ENCODE data around the gene FNIP2.
"Not testable (repeated sequence)": the region's sequence is repeated elsewhere in the genome, so short reads cannot be mapped to it uniquely, and the experiment has no call there.

The FNIP2 gene

DNA sequence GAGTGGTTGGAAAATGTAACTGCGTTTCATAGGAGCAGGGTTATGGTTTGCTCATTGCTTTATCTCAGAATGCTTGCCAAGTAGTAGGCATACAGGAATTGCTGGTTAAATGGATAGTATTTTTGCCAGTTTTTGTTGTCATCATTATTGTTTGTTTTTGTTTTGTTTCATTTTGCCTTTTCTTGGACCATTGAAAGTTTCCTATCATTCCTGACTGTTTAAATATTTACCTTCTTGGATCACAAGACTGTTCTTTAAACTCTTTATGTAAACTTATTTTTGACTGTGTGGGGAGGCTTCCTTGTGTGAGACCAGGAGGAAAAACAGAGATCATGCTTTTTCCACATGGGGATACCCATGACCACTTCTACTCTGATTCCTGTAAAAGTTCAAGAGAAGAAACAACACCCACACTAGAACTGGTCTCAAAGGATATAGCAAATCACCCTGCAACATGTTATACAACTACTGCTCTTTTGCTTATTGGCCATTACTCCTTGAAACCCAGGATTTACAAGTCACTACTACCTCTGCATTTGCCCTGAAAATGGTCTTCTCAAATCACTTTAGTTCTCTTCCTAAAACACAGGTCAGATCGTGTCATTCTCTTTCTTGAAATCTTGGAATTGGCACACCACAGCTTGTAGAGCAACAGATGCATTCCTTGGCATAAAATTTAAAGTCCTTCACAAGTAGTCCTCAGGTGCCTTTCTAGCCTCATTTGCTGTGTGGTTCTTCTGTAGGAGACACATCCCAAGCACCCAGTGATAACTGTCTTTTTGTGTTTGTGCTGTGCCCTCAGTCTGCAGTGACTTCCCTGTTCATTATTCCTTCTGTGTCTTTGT lies 51.3 kb downstream of the FNIP2 start:
- H3K27me3 Mint-ChIP-seq: no peaks in the 10 kb centered on the region
- H3K36me3 Mint-ChIP-seq (ENCODE audit: low read depth): peaks cover 35% of the 10 kb centered on the region
- H3K4me1 Mint-ChIP-seq (ENCODE audit: low read depth): peaks cover 83% of the 10 kb centered on the region
- intact Hi-C loops (cut with micrococcal nuclease): loop anchor here (5.0 kb wide), 1 partner anchor 43 kb away; no protein-coding TSS in a partner anchor
- no peak overlapping the region for H3K4me3 Mint-ChIP-seq
- no peaks in the 10 kb centered on the region for H3K9me3 Mint-ChIP-seq
- peak overlapping the region; percentile 83 for H3K27ac Mint-ChIP-seq

DNA sequence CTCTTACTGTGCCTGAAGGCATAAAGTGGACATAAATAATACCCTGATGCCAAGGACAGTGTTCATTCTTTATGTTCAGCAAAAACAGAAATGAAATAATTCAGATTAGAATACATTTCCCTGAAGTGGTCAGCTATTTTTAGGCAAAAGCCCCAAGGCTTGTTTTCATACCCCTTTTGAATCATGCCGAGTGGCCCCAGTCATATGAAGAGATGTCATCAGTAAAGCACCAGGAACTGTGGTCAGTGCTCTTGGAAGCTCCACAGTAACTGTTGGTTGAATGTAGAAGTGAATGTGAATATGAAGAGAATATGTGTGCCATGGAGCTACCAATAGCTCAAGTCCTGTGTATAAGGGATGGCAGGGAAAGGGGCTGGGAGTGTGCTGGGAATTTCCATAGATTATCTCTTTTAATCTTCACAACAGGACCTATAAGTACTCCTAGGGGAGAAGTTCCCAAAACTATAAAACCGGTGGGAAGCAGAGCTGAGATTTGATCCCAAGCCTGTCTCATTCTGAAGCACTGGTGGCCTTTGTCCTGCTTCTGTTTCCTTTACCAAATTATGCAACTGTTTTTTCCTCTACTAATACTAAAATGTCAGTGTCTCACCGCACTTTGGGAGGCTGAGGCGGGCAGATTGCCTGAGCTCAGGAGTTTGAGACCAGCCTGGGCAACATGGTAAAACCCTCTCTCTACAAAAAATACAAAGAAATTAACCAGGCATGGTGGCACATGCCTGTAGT lies 52.6 kb downstream of the FNIP2 start:
- Mint-ChIP-seq H3K9me3 (no peaks in the 10 kb centered on the region), H3K4me3 (peak overlapping the region; percentile 17), H3K4me1 (ENCODE audit: low read depth) (peaks cover 89% of the 10 kb centered on the region), H3K36me3 (ENCODE audit: low read depth) (peaks cover 42% of the 10 kb centered on the region), H3K27me3 (no peaks in the 10 kb centered on the region), H3K27ac (peak overlapping the region; percentile 83)
- intact Hi-C loops (cut with micrococcal nuclease): loop anchor here (5.0 kb wide), 1 partner anchor 44 kb away; no protein-coding TSS in a partner anchor

DNA sequence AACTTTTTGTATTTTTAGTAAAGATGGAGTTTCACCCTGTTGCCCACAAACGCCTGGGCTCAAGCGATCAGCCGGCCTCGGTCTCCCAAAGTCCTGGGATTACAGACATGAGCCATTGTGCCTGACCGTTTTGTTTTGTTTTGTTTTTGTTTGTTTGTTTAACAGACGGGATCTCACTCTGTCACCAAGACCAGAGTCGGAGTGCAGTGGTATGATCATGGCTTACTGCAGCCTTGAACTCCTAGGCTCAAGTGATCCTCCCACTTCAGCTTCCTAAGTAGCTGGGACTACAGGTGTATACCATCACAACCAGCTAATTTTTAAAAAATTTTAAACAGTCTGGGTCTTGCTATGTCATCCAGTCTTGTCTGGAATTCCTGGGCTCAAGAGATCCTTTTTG lies 53.5 kb downstream of the FNIP2 start:
- Mint-ChIP-seq H3K36me3 (ENCODE audit: low read depth) (peaks cover 51% of the 10 kb centered on the region), H3K4me3 (no peak overlapping the region), H3K4me1 (ENCODE audit: low read depth) (peaks cover 88% of the 10 kb centered on the region), H3K9me3 (no peaks in the 10 kb centered on the region), H3K27ac (peak overlapping the region; percentile 83), H3K27me3 (no peaks in the 10 kb centered on the region)
- intact Hi-C loops (cut with micrococcal nuclease): loop anchor here (5.0 kb wide), 1 partner anchor 45 kb away; no protein-coding TSS in a partner anchor

DNA sequence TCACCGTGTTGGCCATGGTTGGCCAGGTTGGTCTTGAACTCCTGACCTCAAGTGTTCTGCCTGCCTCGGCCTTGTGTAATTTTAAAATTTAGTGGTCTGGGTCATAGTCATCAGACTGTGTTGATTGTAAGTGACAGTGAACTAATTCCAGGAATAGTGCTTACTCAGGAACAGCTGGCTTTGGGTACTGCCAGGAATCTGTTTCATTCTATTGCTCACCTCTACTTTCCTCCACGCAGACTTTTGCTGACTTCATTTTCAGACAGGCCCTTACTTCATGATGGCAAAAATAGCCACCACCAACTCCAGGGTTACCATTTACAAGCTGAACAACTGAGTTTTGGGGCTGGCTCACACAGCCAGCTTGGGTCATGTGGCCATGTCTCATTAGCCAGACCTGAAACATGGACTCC lies 54.6 kb downstream of the FNIP2 start:
- peaks cover 77% of the 10 kb centered on the region for H3K4me1 Mint-ChIP-seq (ENCODE audit: low read depth)

DNA sequence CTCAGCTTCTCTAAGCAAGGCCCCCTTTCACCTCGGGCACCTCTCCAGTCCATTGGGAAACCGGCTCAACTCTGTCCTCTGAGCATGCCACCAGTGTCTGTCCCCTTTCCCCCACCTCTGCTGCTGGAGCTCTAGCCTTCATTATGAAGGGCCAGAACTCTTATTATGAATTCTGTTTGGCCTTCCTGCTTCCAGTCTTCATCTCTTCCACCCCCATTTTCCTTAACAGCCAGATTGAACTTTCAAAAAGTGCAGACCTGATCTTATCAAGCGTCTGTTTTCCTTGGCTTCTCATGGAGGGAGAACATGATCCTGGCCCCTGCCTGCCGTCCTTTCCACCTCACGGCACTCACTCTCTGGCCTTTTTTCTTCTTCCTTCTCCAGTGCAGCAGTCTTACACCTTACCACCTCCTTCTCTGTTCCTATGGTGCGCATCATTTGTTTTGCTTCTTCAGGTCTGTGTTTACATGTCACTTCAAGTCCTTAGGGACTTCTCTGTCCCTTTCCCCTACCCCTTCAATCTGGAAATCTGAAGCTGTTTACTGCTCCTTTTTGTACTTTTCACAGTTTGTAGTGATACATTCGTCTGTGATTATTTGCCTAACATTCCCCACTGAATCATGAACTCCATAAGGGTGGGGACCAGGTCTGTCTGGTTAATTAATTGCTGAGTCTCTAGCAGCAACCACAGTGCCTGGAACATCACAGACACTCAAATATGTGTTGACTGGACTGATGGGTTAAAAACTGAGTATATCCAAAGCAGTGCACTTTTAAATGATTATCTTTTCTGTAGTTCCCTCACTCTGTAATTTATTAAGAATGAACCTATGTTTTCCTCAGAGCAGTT lies 55.8 kb downstream of the FNIP2 start:
- peak overlapping the region; percentile 62 for H3K27ac Mint-ChIP-seq
- intact Hi-C loops (cut with micrococcal nuclease): loop anchor here (5.0 kb wide), 1 partner anchor 47 kb away; no protein-coding TSS in a partner anchor
- peaks cover 74% of the 10 kb centered on the region for H3K36me3 Mint-ChIP-seq (ENCODE audit: low read depth)
- H3K9me3 Mint-ChIP-seq: no peaks in the 10 kb centered on the region
- no peaks in the 10 kb centered on the region for H3K27me3 Mint-ChIP-seq
- no peak overlapping the region for H3K4me3 Mint-ChIP-seq
- H3K4me1 Mint-ChIP-seq (ENCODE audit: low read depth): peaks cover 76% of the 10 kb centered on the region

More for the DNA sequence above, 54.6 kb downstream of the FNIP2 start:
- intact Hi-C loops (cut with micrococcal nuclease): loop anchor here (5.0 kb wide), 1 partner anchor 46 kb away; no protein-coding TSS in a partner anchor
- no peak overlapping the region for H3K4me3 Mint-ChIP-seq
- H3K27me3 Mint-ChIP-seq: no peaks in the 10 kb centered on the region
- H3K27ac Mint-ChIP-seq: no peak overlapping the region
- no peaks in the 10 kb centered on the region for H3K9me3 Mint-ChIP-seq
- peaks cover 62% of the 10 kb centered on the region for H3K36me3 Mint-ChIP-seq (ENCODE audit: low read depth)

DNA sequence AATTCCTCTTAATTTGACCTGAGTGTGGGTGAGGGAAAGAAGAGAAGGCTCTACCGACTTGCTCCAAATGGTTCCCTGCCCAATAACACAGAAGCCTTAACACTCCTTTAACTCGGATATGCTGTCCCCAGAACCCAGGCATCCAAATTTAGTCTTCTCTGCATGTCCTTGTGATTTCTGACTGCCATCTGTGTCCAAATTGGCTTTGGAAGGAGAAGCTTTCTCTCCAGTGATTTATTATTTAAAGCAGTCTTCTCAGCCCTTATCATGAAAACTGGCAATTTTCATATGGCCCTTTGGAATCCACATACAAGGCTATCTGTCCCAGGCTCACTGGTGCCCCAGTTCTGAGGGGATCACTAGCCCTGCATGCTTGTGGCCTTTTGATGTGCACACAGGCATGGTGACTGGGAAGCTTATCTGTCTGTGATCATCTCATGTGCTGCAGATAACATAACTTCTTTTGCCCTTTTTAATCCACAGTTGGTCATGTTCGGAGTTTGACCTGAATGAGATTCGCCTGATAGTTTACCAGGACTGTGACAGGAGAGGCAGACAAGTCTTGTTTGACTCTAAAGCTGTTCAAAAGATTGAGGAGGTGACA lies 56.7 kb downstream of the FNIP2 start:
- H3K27me3 Mint-ChIP-seq: no peaks in the 10 kb centered on the region
- peaks cover 72% of the 10 kb centered on the region for H3K4me1 Mint-ChIP-seq (ENCODE audit: low read depth)
- H3K9me3 Mint-ChIP-seq: no peaks in the 10 kb centered on the region
- peaks cover 78% of the 10 kb centered on the region for H3K36me3 Mint-ChIP-seq (ENCODE audit: low read depth)
- intact Hi-C loops (cut with micrococcal nuclease): no loop called here
- peak overlapping the region; percentile 62 for H3K27ac Mint-ChIP-seq
- H3K4me3 Mint-ChIP-seq: no peak overlapping the region

DNA sequence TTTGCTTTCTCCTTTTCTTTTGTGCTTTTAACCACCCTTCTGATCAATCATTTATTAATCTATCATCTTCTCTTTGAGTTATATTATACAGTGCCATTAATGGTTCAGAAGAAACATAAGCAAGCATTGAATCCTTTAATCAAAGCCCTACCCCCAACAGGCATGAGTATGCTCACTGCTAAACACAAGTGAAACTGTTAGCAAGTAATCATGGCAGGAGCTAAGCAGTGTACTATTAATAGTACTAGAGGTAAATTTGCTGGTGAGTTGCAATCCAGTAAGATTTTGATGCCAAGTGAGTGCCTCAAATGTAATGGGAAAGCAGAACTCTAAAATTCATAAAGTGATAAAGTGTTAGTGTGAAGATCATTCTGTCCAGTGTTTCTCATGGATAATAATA lies 57.2 kb downstream of the FNIP2 start:
- no peaks in the 10 kb centered on the region for H3K27me3 Mint-ChIP-seq
- H3K4me3 Mint-ChIP-seq: no peak overlapping the region
- no peaks in the 10 kb centered on the region for H3K9me3 Mint-ChIP-seq
- no peak overlapping the region for H3K27ac Mint-ChIP-seq
- intact Hi-C loops (cut with micrococcal nuclease): no loop called here
- H3K4me1 Mint-ChIP-seq (ENCODE audit: low read depth): peaks cover 67% of the 10 kb centered on the region
- H3K36me3 Mint-ChIP-seq (ENCODE audit: low read depth): peaks cover 82% of the 10 kb centered on the region

DNA sequence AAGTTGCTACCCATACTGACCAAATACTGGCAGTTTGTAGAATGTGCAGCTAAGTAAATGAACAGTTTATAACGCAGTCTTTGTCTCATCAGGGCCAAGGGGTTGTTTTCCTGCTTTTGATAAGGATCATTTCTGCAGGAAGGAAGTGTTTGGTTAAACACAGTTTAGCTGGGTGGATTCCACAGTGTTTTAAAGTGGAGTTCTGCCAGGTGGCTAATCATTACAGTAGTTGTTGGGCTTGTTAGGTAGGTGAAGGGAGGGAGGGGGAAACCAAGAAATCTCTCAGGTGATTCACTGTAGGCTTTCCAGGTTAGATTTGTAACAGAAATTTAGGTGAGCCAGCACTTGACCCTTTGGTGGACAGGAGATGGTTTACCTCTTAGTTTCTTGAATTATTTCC lies 58.1 kb downstream of the FNIP2 start:
- H3K4me1 Mint-ChIP-seq (ENCODE audit: low read depth): peaks cover 58% of the 10 kb centered on the region
- no peaks in the 10 kb centered on the region for H3K9me3 Mint-ChIP-seq
- no peaks in the 10 kb centered on the region for H3K27me3 Mint-ChIP-seq
- H3K27ac Mint-ChIP-seq: no peak overlapping the region
- no peak overlapping the region for H3K4me3 Mint-ChIP-seq
- intact Hi-C loops (cut with micrococcal nuclease): no loop called here
- peaks cover 90% of the 10 kb centered on the region for H3K36me3 Mint-ChIP-seq (ENCODE audit: low read depth)

DNA sequence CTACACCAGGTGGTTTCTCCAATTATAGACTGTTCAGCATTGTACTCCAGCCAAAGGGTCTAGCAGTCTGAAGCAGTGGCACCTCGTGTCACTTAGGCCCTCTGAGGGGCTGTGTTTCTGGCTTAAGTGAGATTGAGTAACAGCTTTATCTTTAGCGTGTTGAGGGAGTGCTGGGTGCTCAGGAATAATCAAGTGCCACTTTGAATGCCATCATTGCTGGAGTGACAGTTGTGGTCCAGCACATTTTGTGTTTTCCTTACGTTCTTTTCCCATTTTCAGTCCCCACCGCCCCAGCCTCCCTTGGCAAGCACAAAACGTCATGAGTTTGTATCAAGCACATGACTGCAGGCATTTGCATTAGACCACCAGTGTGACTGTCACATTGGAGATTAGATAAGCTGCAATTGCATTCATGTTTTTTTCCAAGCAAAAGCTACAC lies 58.7 kb downstream of the FNIP2 start:
- intact Hi-C loops (cut with micrococcal nuclease): no loop called here
- H3K9me3 Mint-ChIP-seq: no peaks in the 10 kb centered on the region
- H3K4me1 Mint-ChIP-seq (ENCODE audit: low read depth): peaks cover 53% of the 10 kb centered on the region
- H3K36me3 Mint-ChIP-seq (ENCODE audit: low read depth): peaks cover 89% of the 10 kb centered on the region
- H3K27me3 Mint-ChIP-seq: no peaks in the 10 kb centered on the region
- no peak overlapping the region for H3K27ac Mint-ChIP-seq
- H3K4me3 Mint-ChIP-seq: no peak overlapping the region

DNA sequence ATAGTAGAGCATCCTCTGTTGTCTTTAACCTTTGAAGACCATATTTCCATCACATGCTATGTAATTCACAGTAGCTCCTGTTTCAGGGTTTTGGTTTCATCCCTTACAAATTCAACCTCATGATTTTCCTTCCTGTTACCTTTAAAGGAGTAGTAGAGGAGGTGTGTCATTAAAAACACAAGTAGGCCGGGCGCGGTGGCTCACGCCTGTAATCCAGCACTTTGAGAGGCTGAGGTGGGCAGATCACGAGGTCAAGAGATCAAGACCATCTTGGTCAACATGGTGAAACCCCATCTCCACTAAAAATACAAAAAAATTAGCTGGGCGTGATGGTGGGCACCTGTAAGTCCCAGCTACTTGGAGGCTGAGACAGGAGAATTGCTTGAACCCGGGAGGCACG lies 59.3 kb downstream of the FNIP2 start:
- H3K9me3 Mint-ChIP-seq; H3K4me3 Mint-ChIP-seq; H3K27ac Mint-ChIP-seq; H3K27me3 Mint-ChIP-seq; intact Hi-C loops (cut with micrococcal nuclease): not testable (repeated sequence)
- Mint-ChIP-seq H3K36me3 (ENCODE audit: low read depth) (peaks cover 93% of the 10 kb centered on the region), H3K4me1 (ENCODE audit: low read depth) (peaks cover 52% of the 10 kb centered on the region)

DNA sequence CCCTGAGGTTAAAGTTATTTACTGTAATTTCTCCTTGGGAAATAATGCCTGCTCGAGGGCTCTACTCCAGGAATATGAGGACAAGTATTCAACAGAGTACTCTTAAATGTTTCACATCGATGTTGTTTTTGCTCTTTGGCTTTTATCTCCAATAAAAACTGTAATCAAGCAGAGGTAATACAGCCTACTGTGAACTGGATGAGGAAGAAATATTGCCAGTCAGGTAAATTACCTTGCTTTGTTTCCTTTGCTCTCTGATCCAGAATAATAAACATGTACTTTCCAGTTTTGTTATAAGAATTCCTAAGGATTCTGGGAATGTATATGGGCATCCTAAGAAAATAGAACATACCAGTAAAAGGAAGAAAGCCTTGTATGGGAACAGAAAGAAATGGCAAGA lies 60.4 kb downstream of the FNIP2 start:
- Mint-ChIP-seq H3K27ac (no peak overlapping the region), H3K4me1 (ENCODE audit: low read depth) (peaks cover 41% of the 10 kb centered on the region), H3K4me3 (no peak overlapping the region), H3K9me3 (no peaks in the 10 kb centered on the region), H3K36me3 (ENCODE audit: low read depth) (peaks cover 95% of the 10 kb centered on the region), H3K27me3 (no peaks in the 10 kb centered on the region)
- intact Hi-C loops (cut with micrococcal nuclease): no loop called here

DNA sequence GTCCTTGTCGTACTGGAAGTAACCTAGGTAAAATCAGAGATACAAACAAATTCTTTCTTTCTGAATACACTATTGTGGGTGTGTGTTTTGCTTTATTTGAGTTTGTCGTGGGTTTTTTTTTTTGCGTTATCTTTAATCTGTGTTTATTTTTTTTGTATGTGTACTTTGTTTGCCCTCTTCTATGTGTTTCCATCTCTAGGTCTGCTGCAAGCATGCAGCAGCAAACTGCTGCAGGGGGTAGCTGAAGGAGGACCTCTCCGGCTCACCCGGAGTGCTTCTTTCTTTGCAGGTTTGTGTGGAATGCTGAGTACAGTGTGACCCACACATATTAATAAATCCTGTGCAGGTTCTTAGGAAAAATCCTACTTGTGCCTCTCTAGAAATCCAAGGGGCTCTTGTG lies 64.8 kb downstream of the FNIP2 start:
- H3K4me1 Mint-ChIP-seq (ENCODE audit: low read depth): peaks cover 11% of the 10 kb centered on the region
- H3K4me3 Mint-ChIP-seq: no peak overlapping the region
- no peak overlapping the region for H3K27ac Mint-ChIP-seq
- peaks cover 93% of the 10 kb centered on the region for H3K36me3 Mint-ChIP-seq (ENCODE audit: low read depth)
- no peaks in the 10 kb centered on the region for H3K27me3 Mint-ChIP-seq
- intact Hi-C loops (cut with micrococcal nuclease): no loop called here
- no peaks in the 10 kb centered on the region for H3K9me3 Mint-ChIP-seq

Data from dendritic cell treated with granulocyte-macrophage colony-stimulating factor and Interleukin-4, amounts not matched to agents 40 ng/mL and 50 ng/mL, for 4 days (primary cell).